NCI-H526 (cell line): ENCODE measurements around the gene AMOTL2.

Source experiments
- DNase-seq, 2 experiments: peaks; one replicate each; lab custom pipeline; 2025; lab: John Stamatoyannopoulos, UW

AMOTL2 gene

GRCh38 chr3:134374105-134374790 is at the start of gene AMOTL2:
AMOTL2 (minus strand) TSS chr3:134374447; CDS start chr3:134371433, 3,014 bp downstream.
- peak; percentile 52 to 86 for DNase-seq

DNA sequence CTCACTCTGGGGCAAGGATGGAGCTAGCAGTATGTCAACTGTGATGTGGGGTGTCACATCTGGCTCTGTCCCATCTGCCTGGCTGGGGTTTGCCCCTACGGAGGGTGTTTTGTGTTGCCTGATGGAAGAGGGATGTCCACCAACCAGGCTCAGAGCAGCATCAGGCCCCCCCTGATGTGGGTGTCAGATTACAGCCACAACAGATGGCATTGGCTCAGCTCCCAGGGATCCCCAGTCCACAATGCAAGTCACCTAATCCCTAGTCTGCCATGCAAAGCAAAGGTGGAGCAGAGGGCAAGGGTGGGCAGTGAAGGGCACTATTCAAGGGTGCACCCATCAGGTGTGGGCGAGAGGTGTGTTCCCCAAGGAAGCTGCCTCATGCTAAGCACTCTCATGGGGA is 48.9 kb upstream of the AMOTL2 start:
- peak in 1 of 2 experiments; percentile 21 for DNase-seq

DNA sequence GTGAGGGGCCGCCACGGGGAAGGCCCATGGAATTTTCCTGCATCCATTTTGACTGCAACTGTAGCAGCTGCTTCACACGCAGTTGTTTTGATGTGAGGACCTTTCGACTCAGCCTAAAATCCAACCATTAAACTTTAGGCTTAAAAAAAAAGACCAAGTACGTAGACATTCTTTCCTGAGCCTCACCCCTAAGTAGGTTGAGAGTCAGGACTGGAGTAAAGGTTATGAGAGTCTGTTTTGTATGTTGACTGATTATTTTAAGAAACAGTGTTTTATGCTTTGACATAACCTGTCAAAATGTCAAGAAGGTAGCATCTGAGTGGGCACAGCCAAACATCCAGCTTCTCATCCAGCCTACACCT is 45.7 kb upstream of the AMOTL2 start:
- DNase-seq = no peak

DNA sequence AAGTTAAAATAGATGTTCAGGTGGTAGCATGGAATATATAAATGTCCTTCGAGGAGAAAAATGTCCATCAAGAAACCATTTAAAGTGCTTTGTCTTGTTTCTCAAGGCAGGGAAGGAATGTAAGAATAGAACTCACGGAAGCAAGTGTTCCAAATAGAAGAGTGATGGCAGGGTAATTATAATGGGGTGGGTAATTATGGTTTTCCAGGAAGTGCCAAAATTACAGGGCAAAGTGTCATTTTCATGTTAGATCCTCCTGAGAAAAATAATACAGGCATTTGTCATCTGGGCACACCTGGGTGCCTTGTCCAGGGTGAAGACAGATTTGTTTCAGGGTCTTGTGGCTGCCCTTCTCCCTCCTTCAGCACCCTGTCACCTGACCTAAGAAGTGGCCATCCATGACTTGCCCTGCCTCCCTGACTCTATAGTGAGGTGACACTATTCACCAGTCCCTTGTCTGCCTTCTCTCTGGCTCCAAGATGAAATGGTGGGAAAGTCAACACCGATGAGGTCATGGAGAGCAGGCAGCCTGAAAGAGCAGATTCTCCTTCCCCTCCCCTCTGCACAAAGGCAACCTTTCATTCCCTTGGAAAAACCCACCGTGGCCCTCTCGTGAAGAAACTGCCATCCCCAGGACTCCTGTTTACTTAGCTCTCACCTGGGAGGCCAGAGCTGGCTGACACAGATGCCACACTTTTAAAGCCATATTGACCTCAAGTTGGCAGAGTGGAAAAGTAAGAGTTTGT is 45.1 kb upstream of the AMOTL2 start:
- DNase-seq = peak; percentile 28 to 34

GRCh38 chr3:134409041-134409440 is 34.8 kb upstream of the AMOTL2 start:
- DNase-seq = no peak

GRCh38 chr3:134407239-134407625 is 33.0 kb upstream of the AMOTL2 start:
- no peak for DNase-seq

DNA sequence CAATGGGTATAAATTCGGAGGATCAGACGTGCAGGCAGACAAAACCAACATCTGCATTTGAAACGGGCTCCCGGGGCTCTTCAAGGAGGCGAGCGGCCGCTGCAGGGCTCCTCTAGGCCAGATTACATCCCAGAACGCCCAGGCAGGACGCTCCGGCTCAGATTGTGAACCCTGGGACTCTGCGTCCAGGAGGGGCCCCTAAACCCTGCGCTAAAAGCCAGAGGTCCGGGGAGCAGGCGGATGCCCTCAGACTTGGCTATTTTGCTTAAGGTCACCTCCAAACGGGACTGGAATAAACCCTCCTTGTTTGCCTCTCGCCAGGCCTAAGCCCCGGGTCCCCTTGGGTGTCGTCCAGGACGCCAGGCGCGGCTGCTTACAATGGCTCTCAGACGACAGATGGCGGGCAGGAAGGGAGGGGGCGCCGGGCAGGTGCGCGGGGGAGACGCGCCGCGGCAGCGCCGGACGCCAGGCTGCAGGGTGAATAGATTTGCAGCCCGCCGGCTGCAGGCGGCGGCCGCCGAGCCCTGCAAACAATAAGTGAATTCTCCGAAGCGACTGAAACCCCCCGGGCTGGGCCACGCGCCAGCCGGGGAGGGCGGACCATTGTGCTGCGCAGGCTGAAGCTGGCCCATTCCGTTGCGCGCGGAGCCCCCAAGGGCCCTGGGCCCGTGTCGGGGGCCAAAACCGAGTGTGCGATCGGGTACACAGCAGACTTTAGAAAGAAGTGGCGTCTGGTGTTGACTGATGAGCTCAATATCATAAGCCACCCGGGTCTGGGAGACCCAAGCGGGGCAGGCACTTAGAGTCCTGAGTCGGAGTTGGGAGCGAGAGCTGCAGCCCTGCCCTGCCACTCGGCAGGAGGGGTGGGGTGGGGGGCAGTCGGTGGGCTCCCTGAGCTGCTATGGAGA is 32.3 kb upstream of the AMOTL2 start:
- peak; percentile 41 to 80 for DNase-seq

DNA sequence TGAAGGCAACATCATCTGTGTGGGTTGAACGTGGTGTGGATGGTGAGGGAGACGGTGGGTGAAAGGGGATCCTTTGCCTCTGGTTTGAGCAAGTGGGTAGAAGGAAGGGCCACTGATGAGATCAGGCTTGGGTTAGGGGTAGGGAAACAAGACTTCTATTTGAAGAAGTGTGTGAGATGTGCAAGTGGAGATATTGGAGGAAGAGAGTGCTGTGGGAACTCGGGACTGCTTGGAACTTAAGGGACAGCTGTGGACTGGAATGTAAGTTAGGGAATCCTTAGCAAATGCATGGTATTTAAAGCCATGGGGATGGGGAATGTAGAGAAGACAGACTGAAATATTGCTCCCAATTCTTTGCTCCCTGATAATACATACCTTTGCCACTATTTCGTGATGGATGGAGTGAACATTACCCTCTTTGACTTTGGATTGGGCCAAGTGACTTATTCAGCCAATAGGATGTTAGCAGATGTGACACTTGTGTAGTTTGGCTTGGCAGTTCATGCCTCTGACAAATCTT is 30.2 kb upstream of the AMOTL2 start:
- no peak for DNase-seq

DNA sequence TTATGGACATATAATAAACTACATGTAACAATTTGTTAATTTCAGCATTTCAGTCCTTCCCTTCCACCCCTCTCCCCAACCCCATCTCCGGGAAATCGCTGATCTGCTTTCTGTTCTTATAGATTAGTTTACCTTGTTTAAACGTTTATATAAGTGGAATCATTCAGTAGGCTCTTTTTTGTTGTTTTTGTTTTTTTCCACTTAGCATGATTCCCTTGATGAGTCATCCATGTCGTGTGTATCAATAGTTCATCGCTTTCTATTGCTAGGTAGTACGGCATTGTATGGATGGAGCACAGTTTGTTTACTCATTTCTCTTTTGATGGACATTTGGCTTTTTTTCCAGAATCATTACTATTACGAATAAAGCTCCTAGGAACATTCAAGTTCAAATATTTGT is 23.5 kb upstream of the AMOTL2 start:
- DNase-seq = no peak

GRCh38 chr3:134395103-134395502 is 20.9 kb upstream of the AMOTL2 start:
- no peak for DNase-seq

DNA sequence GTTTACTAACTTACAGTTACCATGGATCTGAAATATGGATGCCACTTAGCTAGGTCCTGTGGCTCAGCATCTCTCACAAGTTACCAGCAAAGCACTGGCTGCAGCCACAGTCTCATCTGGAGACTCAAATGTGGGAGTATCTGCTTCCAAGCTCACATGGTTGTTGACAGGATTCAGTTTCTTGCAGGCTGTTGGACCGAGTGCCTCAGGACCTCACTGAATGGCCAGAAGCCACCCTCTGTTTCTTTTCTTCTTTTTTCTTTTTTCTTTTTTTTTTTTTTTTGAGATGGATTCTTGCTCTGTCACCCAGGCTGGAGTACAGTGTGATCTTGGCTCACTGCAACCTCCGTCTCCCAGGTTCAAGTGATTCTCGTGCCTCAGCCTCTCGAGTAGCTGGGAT is 20.1 kb upstream of the AMOTL2 start:
- DNase-seq = no peak

GRCh38 chr3:134393074-134393473 is 18.8 kb upstream of the AMOTL2 start:
- DNase-seq = no peak

- no peak for DNase-seq
These were observed 18.2 kb upstream of the AMOTL2 start for GRCh38 chr3:134392336-134392983.

DNA sequence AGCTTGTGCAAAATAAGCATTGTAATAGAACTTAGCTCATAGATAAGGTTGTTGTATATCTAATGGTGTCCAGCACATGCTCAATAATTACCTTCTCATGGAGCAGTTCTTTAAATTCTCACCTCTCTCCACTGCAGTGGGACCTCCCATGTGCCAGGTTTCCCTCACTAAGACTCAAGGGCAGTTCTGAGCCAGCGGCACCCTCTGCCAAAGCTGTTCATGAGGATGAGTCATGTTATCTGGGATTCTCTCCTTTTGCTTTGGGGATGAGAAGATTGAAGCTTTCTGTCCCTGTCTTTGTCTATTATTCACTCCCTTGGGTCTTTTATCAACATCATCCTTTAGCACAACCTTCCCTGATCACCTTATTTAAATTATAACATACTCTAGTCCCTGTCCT is 15.6 kb upstream of the AMOTL2 start:
- no peak for DNase-seq

- peak; percentile 80 to 82 for DNase-seq
These were observed 14.7 kb upstream of the AMOTL2 start for GRCh38 chr3:134388788-134389485.

GRCh38 chr3:134388292-134388691 is 14.0 kb upstream of the AMOTL2 start:
- no peak for DNase-seq

DNA sequence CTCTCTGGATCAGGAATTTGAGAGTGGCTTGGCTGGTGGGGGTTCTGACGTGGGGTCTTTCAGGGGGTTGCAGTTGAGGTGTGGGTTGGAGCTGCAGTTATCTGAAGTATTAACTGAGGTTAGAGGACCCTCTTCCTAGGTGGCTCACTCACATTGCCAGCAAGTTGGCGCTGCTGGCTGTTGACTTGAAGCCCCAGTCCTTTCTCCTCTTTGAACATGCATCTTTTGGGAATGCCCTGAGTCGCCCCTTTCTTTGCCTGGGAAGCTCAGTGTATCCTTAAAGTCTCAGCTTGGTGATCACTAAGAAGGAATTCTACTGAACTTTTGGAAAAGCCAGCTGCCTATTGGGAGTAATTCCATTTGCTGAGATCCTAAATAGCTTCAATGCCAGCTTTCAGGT is 13.0 kb upstream of the AMOTL2 start:
- no peak for DNase-seq

DNA sequence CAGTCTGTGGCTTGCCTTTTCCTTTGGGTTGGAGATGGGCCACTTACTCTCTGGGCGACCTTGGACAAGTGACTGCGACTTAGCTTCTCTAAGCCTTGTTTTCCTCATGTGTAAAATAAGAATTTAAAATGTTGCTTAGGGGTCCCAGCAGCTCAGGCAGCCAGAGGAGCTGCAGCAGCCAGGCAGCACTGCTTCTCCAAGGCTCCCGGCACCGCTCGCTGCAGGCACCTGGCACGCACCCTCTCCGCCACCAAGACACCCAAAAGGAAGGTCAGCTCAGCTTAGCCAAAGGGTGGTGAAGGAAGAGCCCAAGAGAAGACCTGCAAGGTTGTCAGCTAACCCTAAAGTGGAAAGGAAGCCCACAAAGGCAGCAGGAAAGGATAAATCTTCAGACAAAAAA is 10.7 kb upstream of the AMOTL2 start:
- no peak for DNase-seq

GRCh38 chr3:134381831-134382442 is 7.7 kb upstream of the AMOTL2 start:
- DNase-seq = peak; percentile 61 to 80

DNA sequence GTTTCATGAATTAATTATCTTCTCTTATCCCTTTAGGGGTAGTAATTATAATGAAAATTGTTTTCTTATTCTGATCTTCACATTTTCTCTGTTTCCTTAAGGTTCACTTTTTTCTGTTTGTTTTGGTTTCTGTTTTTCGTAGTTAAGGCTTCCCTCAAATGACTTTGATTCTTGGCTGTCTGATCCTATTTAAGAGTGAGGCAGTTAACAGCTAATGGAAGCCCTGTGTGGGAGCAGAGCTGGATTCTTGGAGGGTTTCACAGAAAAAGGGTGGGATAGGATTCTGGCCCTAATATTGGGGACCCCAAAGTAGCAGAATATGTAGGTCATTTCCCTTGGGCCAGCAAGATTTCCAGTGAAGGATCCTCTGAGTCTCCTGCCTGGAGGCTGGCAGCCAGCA is 6.8 kb upstream of the AMOTL2 start:
- no peak for DNase-seq

- no peak for DNase-seq
These were observed 6.0 kb upstream of the AMOTL2 start for GRCh38 chr3:134380249-134380648.
